HG03565 (cell line): ENCODE measurements around the gene STK24.

ENCODE experiments used
- ATAC-seq: cut with Tn5 transposase; IDR thresholded peaks from one replicate; pipeline ENCODE4 v1.9.1; 2021; ENCODE audit warnings: mild to moderate bottlenecking, moderate library complexity; ENCODE audit not compliant: unreplicated experiment

Gene STK24

DNA sequence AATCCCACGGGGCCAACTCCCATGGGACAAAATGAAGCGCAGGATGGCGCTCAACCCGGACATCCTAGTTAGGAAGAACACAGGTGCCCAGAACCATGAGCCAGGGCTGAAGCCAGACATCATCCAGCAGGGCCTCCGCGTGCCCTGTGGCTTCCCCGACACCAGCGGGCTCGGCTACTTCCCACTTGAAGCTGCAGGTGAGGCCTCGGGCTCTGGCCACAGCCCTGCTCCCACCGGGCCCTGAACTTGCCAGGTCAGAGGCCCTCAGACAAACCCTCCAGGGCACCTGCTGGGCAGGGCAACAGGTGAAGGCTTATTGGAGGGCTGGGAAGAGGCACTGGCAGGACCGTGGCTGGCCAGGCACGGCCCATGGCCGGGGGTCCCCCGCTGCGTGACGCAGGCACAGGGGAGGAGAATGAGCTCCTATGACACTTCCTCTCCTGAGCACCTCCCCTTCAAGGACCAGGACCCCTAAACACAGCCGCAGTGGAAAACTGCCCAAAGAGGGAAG is 117.7 kb downstream of the STK24 start:
- ATAC-seq, result no peak

DNA sequence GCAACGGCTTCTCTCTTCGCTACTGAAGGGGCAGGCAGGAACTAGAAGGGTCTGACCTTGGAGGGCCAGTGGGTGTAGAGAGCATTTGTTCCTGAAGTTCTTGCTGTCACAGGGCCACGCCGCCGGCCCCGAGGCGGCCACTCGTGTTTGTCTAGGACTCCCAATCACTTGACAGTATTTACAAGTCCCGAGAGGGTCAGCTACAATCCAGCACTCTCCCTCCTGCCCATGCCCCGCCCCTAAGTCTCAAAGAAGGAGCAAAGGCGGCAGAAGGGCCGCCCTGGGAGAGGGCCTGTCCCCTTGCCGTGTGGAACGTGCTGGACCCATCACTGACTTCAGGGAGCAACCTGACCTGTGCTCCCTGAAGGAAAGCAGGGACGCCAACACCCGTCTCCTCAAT is 118.5 kb downstream of the STK24 start:
- no peak for ATAC-seq

DNA sequence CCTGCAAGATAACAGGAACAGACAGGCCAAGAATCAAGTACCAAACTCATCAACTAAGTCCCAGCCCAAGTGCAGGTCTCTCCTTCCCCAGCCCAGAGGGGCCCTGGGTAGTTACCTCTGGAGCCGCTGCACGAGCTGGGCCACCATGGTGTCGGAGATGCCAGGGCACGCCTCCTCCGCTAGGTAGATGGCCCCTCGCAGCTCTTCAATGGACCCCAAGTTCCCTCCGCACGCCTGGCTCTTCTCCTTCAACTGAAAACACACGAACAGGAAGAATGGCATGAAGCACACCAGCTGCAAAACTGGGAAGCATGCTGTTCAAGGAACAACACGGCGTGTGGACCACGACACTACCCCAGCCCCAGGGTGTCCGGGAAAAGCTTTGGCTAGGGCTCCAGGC is 119.9 kb downstream of the STK24 start:
- no peak for ATAC-seq

DNA sequence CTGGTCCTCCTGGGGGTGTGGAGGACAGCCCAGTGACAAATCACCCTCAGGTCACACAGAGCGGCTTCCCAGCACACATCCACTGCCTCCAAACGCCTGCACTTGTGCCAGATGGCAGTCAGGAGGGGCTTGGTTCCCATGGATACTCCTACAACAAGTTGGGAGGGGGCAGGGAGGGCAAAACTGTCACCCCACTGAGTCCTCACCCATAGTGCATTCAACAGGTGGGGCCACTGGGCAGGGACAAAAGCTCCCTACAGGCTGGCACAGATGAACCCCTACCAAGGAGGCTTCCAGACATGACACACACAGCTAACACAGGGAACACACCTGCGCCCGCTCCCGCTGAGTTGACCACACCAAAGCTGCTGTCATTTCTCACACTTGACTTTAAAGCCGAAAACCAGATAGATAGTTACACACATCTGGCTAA is 120.5 kb downstream of the STK24 start:
- no peak for ATAC-seq

DNA sequence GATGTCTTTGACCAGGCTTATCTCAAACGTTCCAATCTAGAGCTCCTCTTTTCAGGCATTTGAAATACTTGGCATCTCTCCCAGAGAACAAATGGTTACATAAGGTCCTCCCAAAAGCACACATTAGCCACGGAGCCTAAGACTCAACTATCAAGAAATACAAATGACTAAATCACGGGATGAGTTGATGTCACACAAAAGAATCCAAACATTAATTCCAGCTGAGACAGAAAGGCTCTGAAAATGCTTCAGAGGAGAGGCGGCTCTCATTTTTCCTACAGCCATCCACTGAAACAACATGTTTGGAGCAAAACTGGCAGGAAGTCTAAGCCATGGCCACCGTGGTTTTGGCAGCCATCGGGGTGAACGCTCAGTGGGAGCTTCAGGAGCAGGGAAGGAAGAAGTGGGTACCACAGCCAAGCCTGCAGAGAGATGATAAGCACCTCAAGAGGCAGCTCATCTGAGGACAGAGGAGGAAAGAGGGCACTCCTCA is 122.5 kb downstream of the STK24 start:
- no peak for ATAC-seq

DNA sequence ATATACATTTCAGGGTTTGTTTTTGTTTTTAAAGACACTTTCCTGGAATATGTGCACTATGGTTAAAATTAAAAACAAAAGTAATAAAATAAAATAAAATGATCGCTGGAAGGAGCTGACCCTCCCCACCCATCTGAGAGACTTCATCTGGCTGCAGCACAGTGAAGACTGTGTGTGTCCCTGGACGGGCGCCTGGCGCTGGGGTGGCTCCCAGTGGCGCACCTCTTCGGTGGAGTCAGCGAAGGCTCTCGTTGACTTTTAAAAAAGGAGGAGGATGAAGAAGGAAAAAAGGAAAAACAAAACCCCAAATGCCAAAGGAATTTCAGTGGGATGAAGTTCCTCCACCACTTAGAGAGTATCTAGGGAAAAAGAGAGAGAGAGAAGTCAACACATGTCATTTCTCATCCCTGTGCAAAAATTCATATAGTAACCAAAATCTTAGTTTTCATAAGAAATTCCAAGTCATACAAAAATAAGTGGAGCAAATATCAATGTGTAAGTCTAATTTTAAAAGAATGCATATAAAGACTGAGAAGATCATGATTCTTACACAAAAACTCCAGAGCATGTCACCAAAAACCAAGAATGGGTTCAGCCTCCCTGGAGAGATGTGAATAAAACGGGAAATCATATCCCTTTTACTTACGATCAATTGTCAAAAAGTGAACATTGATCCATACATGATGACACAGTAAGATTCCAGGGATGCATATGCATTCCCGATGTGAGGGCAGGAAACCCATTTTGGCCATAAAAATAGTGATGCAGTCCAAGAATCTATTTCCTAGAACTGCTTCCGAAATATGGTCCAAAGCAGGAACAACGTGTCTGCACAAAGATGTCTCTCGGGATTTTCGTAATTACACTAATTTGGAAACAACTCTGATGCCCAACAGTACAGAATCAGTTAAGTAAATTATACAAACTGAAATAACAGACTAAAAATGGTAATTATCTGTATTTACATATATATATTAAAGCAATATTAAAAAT is 123.8 kb downstream of the STK24 start:
- no peak for ATAC-seq

DNA sequence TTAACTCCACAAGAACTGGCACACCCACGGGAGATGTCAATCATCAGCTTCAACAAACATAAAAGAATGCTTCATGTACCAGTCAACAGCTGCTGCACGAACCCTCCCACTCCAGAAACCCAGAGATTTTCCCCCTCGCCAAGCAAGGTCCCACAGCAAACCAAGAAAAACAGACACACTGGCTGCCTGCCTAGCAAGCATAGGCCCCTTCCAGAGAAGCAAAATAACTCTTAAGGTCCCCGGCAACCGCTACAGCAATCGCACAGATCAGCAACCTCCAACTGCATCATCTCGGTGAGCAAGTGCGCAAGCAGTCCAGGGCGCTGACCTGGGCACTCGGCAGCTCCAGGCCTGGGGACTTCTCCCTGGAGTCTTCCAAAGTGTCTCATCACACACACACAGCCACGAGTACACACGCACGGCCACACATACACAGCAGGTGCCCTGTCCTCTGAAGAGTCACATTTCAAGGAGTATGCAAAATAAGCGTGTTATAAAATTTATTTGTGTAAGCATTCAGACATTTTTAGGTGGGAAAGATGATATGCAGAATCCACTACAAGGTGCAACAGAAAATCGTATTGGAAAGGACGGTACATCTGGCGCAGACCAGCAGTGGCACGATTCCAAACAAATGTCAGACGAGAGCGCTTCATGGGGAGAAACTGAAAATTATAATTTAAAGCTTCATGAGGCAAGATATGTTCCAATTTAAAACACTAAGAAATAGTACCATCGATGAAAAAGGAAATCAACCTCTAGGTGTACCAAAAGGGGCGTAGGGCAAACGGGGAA is 125.0 kb downstream of the STK24 start:
- ATAC-seq, result no peak

DNA sequence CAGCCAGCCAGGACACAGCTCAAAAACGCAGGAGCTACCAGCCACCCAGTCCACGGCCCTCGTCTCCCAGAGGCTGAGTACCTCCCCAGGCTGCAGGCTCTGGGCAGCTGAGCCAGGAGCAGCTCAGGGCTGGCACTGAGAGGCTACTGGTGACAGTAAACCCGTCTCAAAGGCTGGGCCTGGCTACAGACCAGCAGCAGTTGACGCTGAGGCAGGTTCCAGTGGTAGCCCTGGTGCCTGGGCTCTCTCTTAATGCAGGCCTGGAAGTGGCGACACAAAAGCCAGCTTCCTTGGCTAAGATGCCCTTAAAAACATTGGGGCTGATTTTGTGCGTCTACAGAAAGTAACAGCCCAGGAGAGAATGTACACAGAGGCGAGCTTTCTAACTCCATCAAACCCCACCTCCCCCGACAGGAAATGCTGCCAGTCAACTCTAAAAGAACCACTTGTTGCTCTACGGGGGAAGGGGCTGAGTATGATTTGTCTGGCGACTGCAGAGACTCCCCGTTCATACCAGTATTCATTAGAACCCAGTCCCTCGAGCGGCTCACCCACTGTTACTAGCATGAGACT is 126.3 kb downstream of the STK24 start:
- ATAC-seq, result no peak

DNA sequence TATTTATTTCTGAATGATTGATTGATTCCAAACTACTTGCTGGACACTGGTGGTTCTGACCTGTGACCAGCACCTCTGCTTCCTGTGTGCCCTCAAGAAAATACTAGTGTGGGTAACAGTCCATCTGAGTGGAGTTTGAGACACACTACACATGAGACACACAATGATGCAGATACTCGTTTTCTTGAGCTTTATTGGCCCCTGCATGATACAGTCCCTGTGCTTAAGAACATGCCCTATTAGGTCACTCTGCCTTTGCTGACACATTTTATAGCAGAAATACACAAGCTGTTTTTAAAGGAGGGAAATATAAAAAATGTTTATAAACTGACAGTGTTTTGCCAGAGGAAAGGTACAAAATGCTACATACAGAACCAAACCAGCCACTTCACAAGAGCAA is 126.9 kb downstream of the STK24 start:
- ATAC-seq, result no peak

DNA sequence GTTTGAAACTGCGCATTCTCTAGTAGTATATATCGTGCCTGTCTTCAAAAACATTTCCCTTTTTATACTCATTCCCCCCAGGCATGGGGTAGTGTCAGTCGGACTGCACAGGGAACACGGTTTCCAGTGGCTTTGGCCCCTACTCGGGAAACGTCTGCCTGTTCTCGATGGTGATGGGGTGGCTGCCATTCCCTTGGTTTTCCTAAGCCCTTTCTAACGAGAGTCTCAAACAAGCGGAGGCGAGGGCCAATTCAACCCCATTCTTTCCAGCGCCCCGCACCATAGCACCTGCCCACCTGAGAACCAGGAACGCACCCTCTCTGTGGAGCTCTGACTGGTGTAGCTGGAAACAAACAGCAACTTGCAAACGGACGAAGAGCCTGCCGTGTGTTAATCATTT is 127.6 kb downstream of the STK24 start:
- ATAC-seq, result no peak

DNA sequence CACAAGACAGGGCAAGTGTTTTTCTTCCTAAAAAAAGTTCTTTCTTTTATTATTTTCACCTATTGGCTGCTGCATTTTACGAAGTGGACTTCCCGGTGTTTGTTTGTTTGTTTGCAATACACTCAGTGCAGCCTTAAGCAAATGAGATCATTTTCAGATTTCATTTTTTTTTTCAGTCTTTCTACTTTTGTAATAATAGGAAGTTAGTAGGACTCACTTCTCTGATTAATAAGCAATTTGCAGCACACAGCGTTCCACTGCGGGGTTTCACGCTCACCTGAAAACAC is 128.3 kb downstream of the STK24 start:
- ATAC-seq, result no peak

DNA sequence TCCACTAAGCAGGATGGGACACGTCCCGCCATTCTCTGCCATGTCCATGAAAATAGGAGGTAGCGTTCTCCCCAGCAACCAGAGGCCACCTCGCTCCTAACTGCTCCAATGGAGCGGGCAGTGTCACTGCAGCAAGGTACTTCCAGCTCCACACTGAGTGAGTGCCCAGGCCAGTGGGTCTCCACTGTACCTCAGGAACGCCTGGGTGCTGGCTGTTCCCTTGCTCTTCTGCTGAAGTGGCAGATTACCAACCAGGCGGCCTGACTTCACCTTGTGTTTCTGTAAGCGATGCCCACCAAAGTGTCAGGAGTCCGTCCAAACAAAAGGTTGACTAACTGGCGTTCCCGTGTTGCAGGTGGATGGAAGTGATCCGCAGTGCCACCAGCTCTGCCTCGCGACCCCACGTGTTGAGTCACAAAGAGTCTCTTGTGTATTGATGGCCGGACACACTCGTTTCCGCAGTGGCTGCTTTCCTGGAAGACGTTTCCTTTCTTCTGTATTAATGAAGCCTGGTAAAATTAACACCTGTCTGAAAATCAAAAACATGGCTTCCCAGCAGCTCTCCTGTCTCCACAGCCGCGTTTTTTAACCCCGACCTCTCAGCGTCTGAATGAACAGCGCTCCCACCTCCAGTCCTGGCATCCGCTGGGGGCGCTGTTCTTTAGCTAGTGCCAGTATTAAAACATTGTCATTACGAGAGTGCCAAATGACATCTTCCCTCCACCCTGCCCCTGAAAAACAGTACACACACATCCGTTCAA is 128.8 kb downstream of the STK24 start:
- no peak for ATAC-seq

DNA sequence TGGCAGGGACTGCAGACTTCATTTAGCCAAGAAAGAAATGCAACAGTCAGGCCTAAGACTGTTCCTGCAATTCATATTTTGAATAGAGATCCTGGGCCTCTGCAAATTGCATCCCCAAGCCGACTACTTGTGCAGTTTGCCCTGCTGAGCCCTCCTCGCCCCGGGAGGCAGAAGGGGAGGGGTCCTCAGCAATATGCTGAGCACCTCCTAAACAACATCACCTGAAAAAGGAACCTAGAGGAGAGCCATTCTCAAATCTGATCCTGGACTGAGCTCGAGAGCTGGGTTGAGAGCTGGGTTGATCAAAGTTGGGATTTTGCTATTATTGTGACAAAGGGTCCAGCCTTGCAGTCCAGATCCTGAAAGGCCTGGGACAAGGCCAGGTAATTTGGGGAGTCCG is 129.8 kb downstream of the STK24 start:
- ATAC-seq, result no peak

DNA sequence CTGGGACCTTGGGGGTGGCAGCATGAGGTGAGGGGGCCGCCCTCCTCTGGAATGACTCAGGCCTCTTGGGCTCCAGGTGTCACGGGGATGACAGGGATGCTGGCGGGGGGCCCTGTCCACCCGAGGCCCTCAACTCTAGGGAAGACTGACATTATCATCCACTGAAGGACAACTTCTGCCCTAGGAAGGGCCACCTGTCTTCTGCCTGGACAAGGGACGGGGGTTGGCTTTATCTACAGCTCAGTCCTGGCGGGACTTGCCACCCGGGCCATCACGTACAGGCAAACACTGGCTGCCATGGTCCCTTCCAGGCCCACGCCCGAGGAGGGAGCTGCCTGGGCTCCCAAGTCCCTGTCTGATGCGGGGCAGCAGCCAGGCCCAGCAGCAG is 130.7 kb downstream of the STK24 start:
- ATAC-seq, result no peak

DNA sequence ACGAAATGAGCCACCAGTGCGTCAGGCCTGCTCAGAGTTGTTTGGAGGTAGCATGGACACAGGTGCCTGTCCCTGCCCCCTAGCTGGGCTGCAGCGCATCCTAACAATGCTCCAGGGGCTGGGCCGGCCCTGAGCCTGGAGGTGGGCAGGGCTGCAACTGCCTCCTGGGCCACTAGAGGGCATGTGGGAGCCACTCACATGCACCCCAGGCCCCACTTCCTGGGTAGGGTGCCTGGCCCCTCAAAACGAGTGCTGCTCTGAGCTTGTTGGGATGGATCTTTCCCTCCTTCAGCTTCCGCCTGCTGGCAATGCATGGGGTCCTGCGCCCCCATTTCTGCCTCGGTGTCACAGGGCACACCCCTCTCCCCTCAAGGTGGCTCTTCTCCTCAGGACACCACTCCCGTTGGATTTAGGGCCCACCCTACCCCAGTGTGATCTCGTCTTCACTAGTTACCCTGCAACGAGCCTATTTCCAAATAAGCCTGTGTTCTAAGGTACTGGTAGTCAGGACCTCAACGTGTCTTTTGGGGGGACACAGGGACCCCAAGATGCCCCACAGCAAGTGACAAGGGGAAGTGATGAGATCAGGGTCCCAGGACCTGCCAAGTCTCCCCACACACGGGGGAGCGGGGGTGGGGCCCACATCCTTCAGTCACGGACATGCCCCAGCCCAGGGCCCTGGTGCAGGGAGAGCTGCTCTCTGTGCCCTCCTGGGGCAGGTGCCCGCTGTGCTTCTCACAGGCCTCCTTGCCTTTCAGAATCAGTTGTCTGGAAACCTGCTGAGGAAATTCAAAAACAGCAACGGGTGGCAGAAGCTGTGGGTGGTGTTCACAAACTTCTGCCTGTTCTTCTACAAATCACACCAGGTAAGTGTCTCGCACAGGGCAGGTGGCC is 131.3 kb downstream of the STK24 start:
- peak; percentile 89 for ATAC-seq

DNA sequence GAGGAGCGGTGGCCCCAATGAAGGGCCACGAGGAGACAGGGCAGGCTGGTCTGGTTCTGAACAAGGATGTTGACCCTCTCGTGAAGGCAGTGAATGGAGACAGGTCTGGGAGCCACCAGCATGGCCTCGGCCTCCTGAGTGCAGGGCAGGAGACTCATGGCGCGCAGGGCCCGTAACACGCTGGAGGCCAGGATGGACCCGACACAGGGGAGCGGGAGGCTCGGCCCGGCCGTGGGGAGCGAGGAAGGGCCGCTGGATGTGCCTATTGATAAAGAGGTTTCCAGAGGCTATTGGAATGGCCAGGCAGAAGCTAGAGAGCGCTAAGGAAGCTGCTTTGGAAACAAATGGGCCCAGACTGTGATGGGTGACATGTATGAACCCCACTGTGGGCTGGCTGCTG is 132.5 kb downstream of the STK24 start:
- ATAC-seq, result no peak

DNA sequence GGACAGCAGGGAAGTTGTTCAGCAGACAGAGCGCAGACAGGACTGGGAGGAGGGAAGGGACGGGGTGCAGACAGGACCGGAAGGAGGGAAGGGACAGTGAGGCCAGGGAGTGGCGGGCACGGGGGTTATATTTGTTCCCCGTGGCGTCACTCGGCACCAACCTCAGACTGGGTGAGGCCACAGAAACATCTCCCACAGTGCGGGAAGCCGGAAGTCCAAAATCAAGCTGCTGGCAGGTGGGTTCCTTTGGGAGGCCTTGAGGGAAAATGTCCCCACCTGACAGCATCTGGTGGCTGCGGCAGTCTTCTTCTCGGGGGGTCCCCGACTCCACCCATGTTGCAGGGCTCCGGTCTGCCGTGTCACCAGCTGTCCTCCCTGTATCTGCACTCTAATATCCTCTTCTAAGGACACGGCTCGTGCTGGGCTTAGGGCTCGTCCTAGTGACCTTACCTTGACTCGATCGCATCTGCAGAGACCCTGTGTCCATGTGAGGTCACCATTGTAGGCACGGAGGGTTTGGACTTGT is 133.0 kb downstream of the STK24 start:
- no peak for ATAC-seq

DNA sequence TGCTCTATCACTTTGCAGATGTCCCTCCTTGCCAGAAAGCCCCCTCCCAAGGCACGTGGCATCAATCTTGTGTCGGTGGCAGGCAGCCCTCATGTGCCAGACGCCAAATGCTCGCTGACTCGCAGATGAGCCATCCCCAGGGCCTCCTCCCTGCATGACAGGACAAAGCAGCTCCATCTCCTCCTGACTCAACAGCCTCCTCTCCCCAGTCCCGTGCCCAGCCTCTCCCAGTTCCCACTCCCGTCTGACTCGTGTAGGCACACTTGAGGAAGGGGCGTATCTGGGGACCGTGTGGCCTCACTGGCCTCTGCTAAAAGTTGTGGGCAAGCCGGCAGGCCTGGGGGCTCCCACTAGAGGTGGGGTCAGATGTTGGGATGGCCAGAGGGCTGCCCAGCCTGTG is 133.6 kb downstream of the STK24 start:
- no peak for ATAC-seq

DNA sequence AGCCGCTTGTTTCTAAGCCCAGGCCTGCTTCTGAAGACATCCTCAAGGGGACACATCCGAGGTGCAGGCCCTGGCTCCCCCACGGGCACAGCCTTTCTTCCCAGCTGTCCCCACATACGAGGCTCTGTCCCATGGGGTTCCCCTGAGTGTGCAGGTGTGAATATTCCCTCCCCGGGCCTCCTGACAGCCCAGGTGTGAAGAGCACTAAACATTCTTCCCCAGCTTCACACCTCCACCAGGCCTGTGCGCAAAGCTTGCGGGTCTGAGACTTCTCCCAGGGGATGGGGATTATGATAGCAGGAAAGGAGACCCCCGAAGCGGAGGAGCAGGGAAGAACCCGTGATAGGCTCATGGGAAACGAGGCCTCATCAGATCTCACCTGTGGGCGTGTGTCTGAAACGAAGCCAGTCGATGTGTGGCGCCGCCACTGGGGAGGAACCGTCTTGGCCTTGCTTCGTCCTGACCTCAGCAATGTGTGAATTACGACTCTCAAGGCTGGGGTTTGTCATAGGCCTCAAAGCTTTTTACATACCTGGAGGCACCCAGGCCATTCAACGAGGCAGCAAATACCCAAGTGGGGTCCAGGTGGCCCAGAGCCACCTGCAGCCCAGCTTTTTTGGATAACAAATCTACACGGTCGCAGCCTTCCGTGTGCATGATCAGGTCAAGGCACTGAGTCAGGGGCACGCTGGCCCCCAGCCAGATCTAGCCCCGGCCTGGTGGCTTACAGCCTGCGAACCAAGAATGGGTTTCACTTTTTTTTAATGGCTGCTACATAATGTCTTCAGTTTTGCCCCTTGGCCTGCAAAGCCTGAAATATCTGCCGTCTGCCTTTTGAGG is 134.3 kb downstream of the STK24 start:
- ATAC-seq, result no peak
